SJSA1 (cell line): ENCODE results near the gene COA8. TPM values are rescaled to one million over a fixed set of nuclear protein-coding genes. Genes with fewer than 3 reads are reported as not detected.
A peak's percentile ranks its signal among the peaks of the same experiment; 100 is the strongest.

Experiments
- DNase-seq, 2 experiments: peaks; one replicate each; pipeline ENCODE4 v3.0.0-alpha.2; 2015 to 2020; ENCODE audit warnings: low spot score in 2 of 2, low read depth in 1 of 2
- H3K27ac ChIP-seq: fragments of 250-450 bp; sonication (Bioruptor Pico); 2 replicates; pipeline ENCODE4 v1.5.1; 2020; ENCODE audit warnings: mild to moderate bottlenecking, moderate library complexity
- H3K27me3 ChIP-seq: fragments of 250-450 bp; sonication (Bioruptor Pico); replicated peaks from 2 replicates; pipeline ENCODE4 v1.5.1; 2020; ENCODE audit warnings: mild to moderate bottlenecking, moderate library complexity
- H3K36me3 ChIP-seq: fragments of 250-450 bp; sonication (Bioruptor Pico); 2 replicates; pipeline ENCODE4 v1.5.1; 2020; ENCODE audit warnings: mild to moderate bottlenecking
- H3K4me1 ChIP-seq: fragments of 250-450 bp; sonication (Bioruptor Pico); replicated peaks from 2 replicates; pipeline ENCODE4 v1.6.1; 2021; ENCODE audit warnings: mild to moderate bottlenecking
- H3K4me3 ChIP-seq: fragments of 250-450 bp; sonication (Bioruptor Pico); 2 replicates; pipeline ENCODE4 v1.5.1; 2020; ENCODE audit warnings: mild to moderate bottlenecking
- H3K9me3 ChIP-seq: fragments of 250-450 bp; sonication (Bioruptor Pico); replicated peaks from 2 replicates; pipeline ENCODE4 v1.5.1; 2020; ENCODE audit warnings: mild to moderate bottlenecking
- total RNA-seq: library from RNA; depleted of rRNA; stranded (reverse); fragments of >200 nt; shearing (Covaris generic); gene quantifications from 2 replicates; pipeline ENCODE4 v1.2.3, GENCODE V29; 2014; rRNA removed

The COA8 gene
- total RNA-seq, result 12.1 and 43.4 TPM in 2 replicates

- Histone ChIP-seq H3K36me3 (peaks cover 41% of the 10 kb centered on the region), H3K27ac (peak within 1 kb of the TSS; percentile 87), H3K27me3 (no peaks in the 10 kb centered on the region), H3K4me1 (peaks cover 9% of the 10 kb centered on the region), H3K4me3 (peak within 1 kb of the TSS; percentile 98), H3K9me3 (no peaks in the 10 kb centered on the region)
- DNase-seq, result peak; percentile 78 to 81
These were observed at the start of gene COA8, which contains the start of gene BAG5 for GRCh38 chr14:103562429-103563225. Gene COA8 (plus strand): TSS chr14:103562960. CDS start chr14:103563002, 42 bp downstream. Gene BAG5 (minus strand): TSS chr14:103562657. CDS start chr14:103561164, 1,493 bp downstream.

- H3K4me1 ChIP-seq, result no peaks in the 10 kb centered on the region
- no peak overlapping the region for H3K4me3 ChIP-seq
- H3K36me3 ChIP-seq, result peaks cover 2% of the 10 kb centered on the region; the same call in 1 of the 2 replicates
- H3K9me3 ChIP-seq, result no peaks in the 10 kb centered on the region
- H3K27ac ChIP-seq, result no peak overlapping the region
- H3K27me3 ChIP-seq, result no peaks in the 10 kb centered on the region
- DNase-seq, result no peak
These were observed 48.0 kb upstream of the COA8 start for GRCh38 chr14:103514596-103515421.

GRCh38 chr14:103516426-103517173 is 46.2 kb upstream of the COA8 start:
- peaks cover 13% of the 10 kb centered on the region for H3K4me1 ChIP-seq
- DNase-seq, result no peak
- H3K27me3 ChIP-seq, result peaks cover 2% of the 10 kb centered on the region
- no peak overlapping the region for H3K27ac ChIP-seq
- H3K9me3 ChIP-seq, result no peaks in the 10 kb centered on the region
- H3K36me3 ChIP-seq, result no peaks in the 10 kb centered on the region
- no peak overlapping the region for H3K4me3 ChIP-seq

GRCh38 chr14:103517174-103517566 is 45.6 kb upstream of the COA8 start:
- no peak overlapping the region for H3K27ac ChIP-seq
- H3K4me3 ChIP-seq, result no peak overlapping the region
- H3K36me3 ChIP-seq, result no peaks in the 10 kb centered on the region
- H3K4me1 ChIP-seq, result peaks cover 19% of the 10 kb centered on the region
- no peak for DNase-seq
- H3K27me3 ChIP-seq, result peaks cover 7% of the 10 kb centered on the region
- no peaks in the 10 kb centered on the region for H3K9me3 ChIP-seq

- no peak for DNase-seq
- Histone ChIP-seq H3K9me3 (no peaks in the 10 kb centered on the region), H3K27ac (no peak overlapping the region), H3K4me3 (no peak overlapping the region), H3K36me3 (no peaks in the 10 kb centered on the region), H3K27me3 (peaks cover 12% of the 10 kb centered on the region), H3K4me1 (peaks cover 26% of the 10 kb centered on the region)
These were observed 44.9 kb upstream of the COA8 start for GRCh38 chr14:103517721-103518421.

GRCh38 chr14:103518422-103519042 is 44.2 kb upstream of the COA8 start:
- H3K9me3 ChIP-seq, result no peaks in the 10 kb centered on the region
- peaks cover 19% of the 10 kb centered on the region for H3K27me3 ChIP-seq
- H3K36me3 ChIP-seq, result no peaks in the 10 kb centered on the region
- peaks cover 30% of the 10 kb centered on the region for H3K4me1 ChIP-seq
- no peak overlapping the region for H3K4me3 ChIP-seq
- H3K27ac ChIP-seq, result no peak overlapping the region
- peak; percentile 39 to 64 for DNase-seq

GRCh38 chr14:103519043-103519836 is 43.5 kb upstream of the COA8 start:
- Histone ChIP-seq H3K9me3 (no peaks in the 10 kb centered on the region), H3K4me1 (peaks cover 30% of the 10 kb centered on the region), H3K27ac (no peak overlapping the region), H3K4me3 (no peak overlapping the region), H3K27me3 (peaks cover 20% of the 10 kb centered on the region), H3K36me3 (no peaks in the 10 kb centered on the region)
- DNase-seq, result no peak

- peaks cover 30% of the 10 kb centered on the region for H3K4me1 ChIP-seq
- H3K27me3 ChIP-seq, result peaks cover 20% of the 10 kb centered on the region
- H3K36me3 ChIP-seq, result no peaks in the 10 kb centered on the region
- H3K9me3 ChIP-seq, result no peaks in the 10 kb centered on the region
- no peak for DNase-seq
- H3K27ac ChIP-seq, result no peak overlapping the region
- H3K4me3 ChIP-seq, result no peak overlapping the region
These were observed 42.9 kb upstream of the COA8 start for GRCh38 chr14:103519837-103520212.

- H3K27me3 ChIP-seq, result peaks cover 20% of the 10 kb centered on the region
- H3K36me3 ChIP-seq, result no peaks in the 10 kb centered on the region
- no peaks in the 10 kb centered on the region for H3K9me3 ChIP-seq
- no peak overlapping the region for H3K27ac ChIP-seq
- DNase-seq, result no peak
- no peak overlapping the region for H3K4me3 ChIP-seq
- peaks cover 30% of the 10 kb centered on the region for H3K4me1 ChIP-seq
These were observed 42.5 kb upstream of the COA8 start for GRCh38 chr14:103520269-103520656.

- Histone ChIP-seq H3K4me3 (peak overlapping the region; percentile 42), H3K27ac (no peak overlapping the region), H3K36me3 (no peaks in the 10 kb centered on the region), H3K27me3 (peaks cover 20% of the 10 kb centered on the region), H3K9me3 (no peaks in the 10 kb centered on the region), H3K4me1 (peaks cover 30% of the 10 kb centered on the region)
- DNase-seq, result peak; percentile 82
These were observed 41.9 kb upstream of the COA8 start for GRCh38 chr14:103520657-103521437.

GRCh38 chr14:103521438-103521950 is 41.3 kb upstream of the COA8 start:
- no peaks in the 10 kb centered on the region for H3K36me3 ChIP-seq
- H3K4me3 ChIP-seq, result peak overlapping the region; percentile 42
- no peak overlapping the region for H3K27ac ChIP-seq
- peaks cover 30% of the 10 kb centered on the region for H3K4me1 ChIP-seq
- H3K27me3 ChIP-seq, result peaks cover 20% of the 10 kb centered on the region
- no peak for DNase-seq
- no peaks in the 10 kb centered on the region for H3K9me3 ChIP-seq
